ENCODE results near the gene CAMK2D. TPM values are rescaled to one million over a fixed set of nuclear protein-coding genes. Genes with fewer than 3 reads are reported as not detected.
A peak's percentile ranks its signal among the peaks of the same experiment; 100 is the strongest.
"Not testable (repeated sequence)": the region's sequence is repeated elsewhere in the genome, so short reads cannot be mapped to it uniquely, and the experiment has no call there.

The CAMK2D gene
- total RNA-seq, result 64.8 and 82.7 TPM in 2 replicates

DNA sequence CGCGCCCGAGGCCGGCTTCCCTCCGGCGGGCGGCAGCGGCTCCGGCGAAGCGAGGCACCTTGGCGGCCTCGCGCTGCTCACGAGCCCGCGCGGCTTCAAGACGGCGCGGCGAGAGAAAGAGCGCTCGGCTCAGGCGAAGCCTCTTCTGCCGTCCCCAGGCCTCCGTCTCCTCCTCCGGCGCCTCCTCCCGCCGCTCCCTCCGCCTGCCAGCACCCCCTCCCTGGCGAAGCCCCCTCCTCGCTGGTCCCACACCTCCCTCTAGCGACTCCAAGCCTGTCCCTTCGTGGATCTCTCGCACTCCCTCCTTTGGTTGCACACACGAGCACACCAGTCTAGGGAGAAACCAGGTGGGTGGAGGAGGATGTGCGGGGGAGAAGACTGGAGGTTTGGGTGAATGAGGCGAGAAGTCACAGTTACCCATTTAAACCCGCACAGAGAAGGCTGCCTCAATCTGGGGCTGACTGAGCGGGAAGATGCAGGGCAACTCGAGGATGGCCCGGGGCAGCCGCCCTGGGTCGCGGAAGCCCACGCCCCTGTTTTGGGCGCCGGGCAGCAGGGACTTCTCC, at the start of gene CAMK2D:
TSS of gene CAMK2D (minus strand) at position 119 of the 566 bp plus-strand sequence. CDS start 670 bp downstream, outside the sequence.
- peak; percentile 88 for DNase-seq

DNA sequence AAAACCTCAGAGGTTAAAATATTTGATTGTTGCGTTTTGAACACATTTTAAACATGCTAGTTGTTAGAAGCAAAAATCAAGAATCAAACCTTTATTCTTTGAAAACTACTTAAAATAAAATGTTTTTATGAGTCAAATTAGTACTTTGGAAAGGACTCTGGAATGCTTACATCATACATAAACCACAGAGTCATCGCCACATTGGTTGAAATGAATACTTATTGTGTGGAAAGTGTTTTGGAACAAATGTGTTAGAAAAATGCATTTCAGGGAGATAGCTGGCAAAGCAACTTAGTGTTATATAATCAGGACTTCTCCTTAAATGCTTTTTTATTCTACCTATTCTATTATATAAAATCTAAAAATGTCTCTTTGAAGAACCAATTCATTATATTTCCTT, 49.4 kb upstream of the CAMK2D start:
- no peak for DNase-seq

DNA sequence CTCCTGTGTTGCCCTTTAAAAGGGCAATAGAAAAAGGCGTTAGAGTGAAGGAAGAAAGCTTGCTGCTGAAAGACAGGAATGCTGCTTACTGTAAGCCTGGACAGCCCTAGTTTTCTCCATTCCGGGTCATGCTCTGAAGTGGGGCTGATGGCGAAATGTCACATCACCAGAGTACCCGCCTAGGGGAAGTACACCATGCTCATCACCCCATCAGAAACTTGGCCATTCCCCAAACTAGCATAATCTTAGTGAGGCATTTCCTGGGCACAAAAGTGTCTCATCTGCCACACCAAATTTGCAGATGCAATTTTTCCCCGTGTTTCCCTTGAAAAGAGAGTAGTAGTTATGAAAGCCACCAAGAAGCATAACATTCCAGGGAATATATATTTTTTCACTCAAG, 47.8 kb upstream of the CAMK2D start:
- no peak for DNase-seq

DNA sequence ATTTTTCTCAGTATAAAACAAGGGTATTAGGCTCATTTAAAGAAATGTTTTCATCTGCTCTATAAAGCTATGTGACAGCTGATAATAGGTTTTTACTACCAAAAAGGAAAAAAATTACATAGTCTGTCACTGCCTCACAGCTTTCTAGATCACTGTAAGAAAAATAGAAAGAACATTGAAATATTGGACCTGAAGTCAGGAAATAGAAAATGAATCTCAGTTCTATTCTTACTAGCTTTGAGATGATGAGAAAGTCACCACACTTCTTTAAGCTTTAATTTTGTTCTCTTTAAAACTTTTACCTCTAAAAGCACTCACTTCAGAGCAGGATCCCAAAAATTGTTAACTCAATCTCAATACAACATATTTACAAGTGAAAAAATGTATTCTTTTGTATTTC, 45.3 kb upstream of the CAMK2D start:
- DNase-seq, result no peak

DNA sequence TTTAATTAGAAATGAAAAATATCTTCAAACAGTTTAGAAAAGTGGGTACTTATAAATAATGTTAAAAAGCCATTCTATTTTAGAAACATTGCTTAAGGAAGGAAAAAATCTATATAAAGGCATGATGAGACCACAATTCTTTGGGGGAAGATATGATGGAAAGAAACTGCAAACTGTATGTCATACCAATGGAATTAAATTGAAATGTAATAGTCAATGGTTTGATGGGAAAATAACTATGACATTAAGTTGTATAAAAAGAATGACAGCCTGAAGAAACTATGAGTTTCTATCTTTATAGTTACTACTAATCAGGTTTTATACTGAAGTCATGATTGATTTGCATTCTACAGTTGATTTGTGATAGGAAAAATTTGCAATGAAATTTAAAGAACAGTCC, 40.3 kb upstream of the CAMK2D start:
- no peak for DNase-seq

DNA sequence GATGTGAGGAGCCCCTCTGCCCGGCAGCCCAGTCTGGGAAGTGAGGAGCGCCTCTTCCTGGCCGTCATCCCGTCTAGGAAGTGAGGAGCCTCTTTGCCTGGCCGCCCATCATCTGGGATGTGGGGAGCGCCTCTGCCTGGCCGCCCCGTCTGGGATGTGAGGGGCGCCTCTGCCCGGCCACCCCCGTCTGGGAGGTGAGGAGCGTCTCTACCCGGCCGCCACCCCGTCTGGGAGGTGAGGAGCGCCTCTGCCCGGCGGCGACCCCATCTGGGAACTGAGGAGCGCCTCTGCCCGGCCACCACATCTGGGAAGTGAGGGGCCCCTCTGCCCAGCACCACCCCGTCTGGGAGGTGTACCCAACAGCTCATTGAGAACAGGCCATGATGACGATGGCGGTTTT, 34.8 kb upstream of the CAMK2D start:
- DNase-seq, result not testable (repeated sequence)

DNA sequence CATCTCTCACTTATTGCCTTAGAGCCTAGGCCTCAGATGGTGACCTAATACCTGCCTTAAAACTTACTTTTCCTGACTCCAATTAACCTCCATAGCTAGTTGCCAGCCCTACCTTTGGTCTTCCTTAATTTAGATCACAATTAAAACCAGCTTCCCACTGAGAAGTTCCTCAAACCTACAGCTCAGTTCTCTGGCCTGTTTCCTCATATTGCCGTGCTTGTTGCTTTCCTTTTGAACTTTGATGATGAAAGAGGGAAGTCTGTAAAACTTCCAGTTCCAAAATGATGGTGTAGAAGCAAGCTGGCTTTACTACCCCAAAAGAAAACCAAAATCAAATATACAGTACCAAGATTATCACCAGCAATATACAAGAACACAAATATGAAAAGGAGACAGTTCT, 28.9 kb upstream of the CAMK2D start:
- DNase-seq, result no peak

DNA sequence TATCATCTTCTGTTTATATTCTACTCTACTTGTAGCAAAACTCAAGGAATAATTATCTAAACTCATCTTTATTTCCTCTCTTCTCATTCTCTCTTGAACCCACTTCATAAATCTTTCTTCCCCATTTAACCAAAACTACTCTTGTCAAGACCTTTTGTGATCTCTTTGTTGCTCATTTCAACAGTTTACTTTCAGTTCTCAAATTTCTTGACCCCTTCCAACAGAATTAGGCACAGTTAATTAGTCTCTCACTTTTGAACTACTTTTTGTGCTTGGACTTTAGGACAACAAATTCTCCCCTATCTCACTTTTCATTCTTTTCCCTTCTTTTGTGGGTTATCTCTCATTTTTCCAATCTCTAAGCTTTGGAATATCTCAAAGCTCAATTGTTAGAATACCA, 27.4 kb upstream of the CAMK2D start:
- DNase-seq, result no peak

DNA sequence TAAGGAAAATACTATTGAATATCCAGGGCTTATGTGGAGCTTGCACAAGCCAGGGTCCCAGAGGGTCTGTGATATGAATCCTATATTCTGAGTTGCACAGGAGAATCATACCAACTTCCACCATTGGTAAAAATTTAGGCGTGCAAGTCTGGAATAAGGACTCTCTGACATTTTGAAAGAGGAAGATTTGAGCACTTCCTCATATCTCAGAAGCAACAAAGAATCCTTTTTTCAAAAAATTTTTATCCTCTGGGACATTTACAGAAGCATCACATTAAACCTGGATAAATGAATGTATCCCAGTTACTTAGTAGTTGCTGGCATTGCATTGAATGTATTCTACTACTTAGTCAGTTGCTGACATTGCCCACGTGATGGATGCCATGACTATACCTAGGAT, 24.2 kb upstream of the CAMK2D start:
- DNase-seq, result no peak

DNA sequence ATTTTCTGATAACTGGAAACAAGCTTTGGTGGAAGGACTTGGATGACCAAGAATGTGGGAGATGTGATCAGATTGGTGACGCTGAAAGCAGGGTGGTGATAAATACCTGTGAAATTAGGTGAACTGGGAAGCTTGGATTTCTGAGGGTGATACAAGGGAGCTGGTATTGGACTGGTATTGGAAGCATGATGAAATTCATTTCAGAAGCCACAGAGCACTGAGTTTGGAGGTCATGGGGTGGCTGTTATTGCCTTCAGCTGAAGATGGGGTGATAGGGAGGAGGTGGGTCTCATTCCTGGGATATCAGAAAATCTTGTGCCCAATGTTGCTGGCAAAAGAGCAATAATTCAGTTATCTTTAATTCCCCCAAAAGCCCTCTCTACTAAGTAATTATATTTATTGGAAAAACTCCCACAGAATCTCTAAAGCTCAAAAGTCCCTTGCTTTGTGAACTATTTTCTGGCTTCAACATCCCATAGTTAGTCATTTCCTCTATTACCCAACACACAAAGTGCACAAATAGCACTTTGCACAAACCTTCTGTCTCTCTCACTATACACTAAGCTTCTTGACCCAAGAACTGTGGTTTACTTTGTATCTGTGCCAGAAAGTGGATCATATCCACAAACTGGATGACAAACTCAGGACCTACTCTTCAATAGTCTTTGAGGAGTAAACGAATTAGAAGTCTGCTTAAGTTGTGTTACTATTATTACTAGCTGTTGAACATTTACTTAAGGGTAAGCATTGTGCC, 23.1 kb upstream of the CAMK2D start:
- peak; percentile 91 for DNase-seq

DNA sequence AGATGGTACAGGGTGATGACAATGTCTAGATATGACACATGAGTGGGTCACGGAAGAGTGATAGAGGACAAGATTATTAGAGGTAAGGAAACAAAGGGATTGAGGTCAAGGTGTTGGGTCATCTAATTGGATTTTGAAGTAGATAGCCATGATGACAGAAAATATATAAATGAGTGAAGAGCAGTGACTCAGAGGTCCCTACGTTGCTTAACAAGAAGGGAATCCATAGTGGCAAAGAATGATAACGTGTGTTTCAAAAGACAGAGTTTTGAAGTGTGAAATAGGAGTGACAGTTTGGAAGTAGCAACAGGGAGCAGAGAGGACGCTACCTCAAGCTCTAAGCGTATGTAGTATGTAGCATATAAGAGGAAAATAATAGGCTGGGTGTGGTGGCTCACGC, 22.2 kb upstream of the CAMK2D start:
- no peak for DNase-seq

DNA sequence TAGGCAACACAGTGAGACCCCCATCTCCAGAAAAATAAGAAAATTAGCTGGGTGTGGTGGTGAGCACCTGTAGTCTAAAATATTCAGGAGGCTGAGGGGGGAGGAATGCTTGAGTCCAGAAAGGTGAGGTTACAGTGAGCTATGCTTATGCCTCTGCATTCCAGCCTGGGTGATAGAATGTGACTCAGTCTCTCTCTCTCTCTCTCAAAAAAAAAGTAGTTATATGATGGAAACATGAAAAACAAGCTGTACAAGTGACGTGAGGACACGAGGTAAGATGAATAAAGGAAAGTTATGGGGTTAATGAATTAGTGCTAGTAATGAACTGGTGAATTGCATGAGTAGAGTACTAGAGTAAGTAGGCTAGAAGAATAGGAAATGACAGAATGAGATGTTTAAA, 21.8 kb upstream of the CAMK2D start:
- no peak for DNase-seq

DNA sequence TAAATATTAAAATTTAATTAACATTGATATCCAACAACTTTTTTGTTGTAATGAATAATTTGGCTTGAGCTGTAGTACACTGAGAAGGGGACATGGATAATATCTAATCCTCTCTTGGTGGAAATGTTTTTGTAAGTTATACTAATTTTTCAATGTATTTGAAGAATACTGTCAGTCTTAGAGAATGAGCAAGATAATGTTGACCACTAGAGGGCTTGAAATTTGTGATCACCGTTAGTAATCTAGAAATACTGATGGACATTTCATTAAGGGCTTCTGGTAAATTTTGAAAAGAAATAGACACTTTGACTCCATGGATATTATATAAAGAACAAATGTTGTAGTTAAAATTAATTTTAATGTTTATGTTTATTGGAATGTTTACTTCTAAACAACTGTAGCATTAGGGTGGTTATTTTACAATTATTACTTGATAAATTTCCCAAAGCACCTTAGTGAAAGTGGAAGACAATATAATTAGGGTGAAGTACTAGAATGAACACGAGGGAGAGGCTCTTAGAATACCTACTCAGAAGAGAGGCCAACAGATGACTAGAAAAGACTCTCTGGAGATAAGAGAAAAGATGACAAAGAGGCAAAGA, 20.0 kb upstream of the CAMK2D start:
- DNase-seq, result peak; percentile 67

DNA sequence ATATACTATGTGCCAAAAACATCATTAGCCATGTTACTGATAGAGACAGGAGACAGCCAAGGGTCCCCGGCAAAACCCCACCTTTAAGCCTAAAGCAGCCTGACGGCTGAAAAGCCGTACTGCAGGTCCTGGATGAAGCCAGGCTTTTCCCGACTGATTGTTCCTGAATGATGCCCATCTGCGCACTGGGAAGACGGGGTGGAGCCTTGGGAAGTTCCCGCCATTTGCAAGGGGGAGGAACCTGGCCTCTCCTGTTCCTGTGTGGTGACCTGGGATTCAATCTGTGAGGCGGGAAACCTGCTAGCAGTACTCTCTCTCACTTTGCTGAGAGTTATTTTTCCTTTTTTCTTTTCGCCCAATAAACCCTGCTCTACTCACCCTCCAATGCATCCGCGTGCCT, 15.1 kb upstream of the CAMK2D start:
- DNase-seq, result no peak

DNA sequence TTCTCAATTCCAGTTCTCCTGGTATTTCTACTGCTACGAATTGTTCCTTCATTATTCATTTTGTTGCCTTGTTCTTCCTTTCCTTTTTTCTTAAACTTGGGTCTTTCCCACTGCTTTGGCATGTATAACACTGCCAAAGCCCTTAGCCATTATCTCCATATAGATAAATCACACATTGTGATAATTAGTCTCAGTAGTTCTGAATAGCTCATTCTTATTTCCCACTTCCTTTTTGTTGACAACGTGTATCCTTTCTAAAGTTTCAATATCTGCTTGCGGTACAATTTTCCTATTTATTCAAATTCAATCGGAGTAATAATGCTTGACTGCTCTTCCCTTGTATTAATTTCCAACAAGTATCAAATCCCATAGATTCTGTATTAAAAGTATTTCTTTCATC, 14.5 kb upstream of the CAMK2D start:
- DNase-seq, result no peak

DNA sequence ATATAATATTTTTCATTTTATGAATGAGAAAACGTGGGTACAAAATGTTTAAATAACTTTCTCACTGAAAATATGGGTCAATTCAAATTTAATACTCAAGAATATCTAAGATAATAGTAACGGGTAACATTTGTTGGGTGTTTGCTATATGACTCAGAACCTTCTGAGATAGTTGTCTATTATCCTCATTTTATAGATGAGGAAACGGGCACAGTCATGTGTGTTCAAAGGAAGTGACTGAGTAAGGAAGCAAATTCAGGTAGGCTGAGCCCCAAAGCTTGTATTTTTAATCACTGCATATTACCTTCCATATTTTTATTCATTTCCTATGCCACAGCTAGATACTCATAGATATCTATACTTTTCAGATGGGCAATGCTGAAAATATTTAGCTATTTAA, 12.2 kb upstream of the CAMK2D start:
- DNase-seq, result peak; percentile 9

DNA sequence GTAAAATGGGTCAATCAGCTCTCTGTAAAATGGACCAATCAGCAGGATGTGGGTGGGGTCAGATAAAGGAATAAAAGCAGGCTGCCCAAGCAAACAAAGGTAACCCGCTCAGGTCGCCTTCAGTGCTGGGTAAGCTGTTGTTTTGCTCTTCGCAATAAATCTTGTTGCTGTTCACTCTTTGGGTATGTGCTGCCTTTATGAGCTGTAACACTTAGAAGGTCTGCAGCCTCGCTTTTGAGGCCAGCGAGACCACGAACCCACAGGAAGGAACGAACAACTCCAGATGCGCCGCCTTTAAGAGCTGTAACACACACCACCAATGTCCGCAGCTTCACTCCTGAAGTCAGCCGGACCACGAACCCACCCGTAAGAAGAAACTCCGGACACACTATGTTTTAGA, 11.5 kb upstream of the CAMK2D start:
- no peak for DNase-seq

DNA sequence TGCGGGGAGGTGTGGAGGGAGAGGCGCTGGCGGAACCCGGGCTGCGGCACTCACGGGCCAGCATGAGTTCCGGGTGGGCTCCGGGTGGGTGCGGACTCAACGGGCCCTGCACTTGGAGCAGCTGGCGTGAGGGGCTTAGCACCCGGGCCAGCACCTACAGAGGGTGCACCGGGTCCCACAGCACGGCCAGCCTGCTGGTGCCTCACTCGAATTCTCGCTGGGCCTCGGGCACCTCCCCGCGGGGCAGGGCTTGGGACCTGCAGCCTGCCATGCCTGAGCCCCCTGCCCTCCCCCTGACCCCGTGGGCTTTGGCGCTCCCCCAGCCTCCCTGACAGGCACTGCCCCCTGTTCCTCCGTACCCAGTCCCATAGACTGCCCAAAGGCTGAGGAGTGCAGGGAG, 10.8 kb upstream of the CAMK2D start:
- no peak for DNase-seq

DNA sequence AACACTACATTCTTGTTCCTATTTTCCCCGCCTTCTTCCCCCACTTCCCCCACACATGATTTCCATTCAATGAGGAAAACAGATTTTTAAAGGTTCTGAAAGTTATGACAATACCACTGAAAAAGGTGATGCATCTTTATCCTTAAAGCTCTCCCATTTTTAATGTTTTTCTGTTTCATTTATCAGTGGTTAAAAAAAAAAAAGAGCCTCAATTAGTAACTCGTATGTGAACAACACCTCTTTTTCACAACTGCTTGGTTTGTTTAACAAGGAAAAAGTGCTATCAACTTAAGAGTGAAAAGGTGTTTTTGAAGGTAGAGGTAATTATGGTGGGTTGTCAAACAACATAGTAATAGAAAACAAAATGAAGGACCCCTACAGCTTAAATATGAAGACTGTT, 8.2 kb upstream of the CAMK2D start:
- DNase-seq, result no peak

DNA sequence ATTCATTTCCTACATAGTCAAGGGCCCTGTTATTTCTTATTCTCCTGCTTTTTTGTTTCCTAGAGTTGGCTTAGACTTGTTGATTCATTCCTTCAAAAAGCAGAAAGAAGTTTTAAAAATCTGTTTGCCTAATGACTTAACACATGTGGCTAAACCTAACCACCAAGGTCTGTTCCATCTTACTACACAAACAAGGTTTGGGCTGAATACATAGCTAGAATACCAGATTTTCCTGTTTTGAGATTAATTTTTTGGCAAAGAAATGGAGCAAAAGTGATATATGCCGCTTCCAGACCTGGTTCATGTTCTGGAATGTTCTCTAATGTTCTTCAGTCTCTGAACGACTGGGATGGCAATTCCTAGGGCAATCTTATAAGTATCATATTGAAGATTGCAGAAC, 7.4 kb upstream of the CAMK2D start:
- no peak for DNase-seq

DNA sequence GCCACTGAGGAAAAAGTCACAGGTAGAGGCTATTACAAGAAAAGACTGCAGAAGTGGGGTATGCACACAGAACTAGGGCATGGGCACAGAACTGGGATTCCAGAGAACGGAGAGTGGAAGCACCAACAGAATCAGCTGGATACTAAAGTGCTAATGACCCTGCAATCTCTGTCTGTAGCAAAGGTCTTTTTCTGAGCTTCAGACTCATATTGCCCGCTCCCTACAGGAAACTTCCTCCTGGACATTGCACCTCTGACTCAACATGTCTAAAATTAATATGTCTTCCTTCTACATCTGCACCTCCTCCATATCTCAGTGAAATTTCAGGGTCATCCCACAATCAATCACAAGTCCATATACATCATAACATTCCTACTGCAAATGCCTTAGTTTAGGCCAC, 5.3 kb upstream of the CAMK2D start:
- DNase-seq, result no peak

DNA sequence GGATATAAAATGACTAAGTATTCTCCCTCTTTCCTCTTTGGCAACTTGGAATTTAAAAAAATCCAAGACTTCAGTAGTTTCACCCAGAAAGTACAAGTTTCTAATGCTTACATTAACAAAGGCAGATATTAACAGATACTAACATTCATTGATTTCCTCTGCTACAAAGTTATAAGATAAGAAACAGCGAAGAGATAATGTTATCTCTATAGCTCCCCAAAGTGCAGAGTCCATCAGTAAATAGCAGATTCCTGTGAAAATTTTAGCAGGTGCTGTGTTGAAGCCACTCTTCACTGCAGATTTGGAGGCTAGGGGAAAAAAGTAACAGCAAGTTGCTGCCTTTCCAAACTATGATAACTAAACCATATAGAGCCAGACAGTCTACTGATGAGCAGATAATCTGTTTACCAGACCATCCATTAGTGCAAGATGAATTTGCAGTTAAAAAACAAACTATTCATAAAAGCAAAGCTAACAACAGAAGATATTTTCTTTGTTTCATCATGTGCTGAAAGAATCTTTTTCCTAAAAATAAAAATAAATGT, 3.3 kb upstream of the CAMK2D start:
- DNase-seq, result no peak

DNA sequence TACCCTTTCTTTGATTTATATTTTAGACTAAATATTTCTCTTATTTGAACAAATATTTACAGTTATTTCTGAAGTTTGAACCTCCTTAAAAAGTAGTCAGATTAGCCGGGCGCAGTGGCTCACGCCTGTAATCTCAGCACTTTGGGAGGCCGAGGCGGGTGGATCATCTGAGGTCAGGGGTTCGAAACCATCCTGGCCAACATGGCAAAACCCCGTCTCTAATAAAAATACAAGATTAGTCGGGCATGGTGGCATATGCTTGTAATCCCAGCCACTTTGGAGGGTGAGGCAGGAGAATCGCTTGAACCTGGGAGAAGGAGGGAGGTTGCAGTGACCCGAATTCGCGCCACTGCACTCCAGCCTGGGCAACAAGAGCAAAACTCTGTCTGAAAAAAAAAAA, 2.4 kb upstream of the CAMK2D start:
- DNase-seq, result not testable (repeated sequence)

DNA sequence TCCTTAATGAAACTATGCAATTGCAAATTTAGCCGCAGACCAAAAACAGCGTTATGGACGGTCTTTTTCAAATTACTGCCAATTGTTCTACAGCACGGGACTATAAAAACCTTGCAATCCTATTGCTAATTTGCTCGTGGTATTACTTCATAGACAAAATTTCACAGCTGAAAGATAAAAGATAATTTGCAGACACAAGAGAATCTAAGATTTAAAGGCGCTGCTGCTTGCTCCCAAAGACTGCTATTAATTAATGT, 1.4 kb upstream of the CAMK2D start:
- DNase-seq, result no peak
